ENCODE data around the gene HOGA1. TPM values are rescaled to one million over a fixed set of nuclear protein-coding genes. Genes with fewer than 3 reads are reported as not detected.
A peak's percentile ranks its signal among the peaks of the same experiment; 100 is the strongest.
"Not testable (repeated sequence)": the region's sequence is repeated elsewhere in the genome, so short reads cannot be mapped to it uniquely, and the experiment has no call there.

HOGA1 gene
- total RNA-seq, 2 experiments from 2014 or later = not detected

- intact Hi-C loops (cut with DNase I, micrococcal nuclease) = loop anchor here in 1 of 2 experiments (5.0 to 10.0 kb wide), 2 partner anchors 1055 to 1982 kb away; partner anchors contain the start of genes SLC25A28 and TM9SF3
- H3K36me3 Mint-ChIP-seq (ENCODE audit: low read depth) = not testable (repeated sequence)
- CTCF ChIA-PET = interaction anchor here (0.6 to 1.5 kb wide), 4 partner anchors 15 to 451 kb away, joined by 3 to 4 read pairs (median 4); partner anchors contain the start of gene ANKRD2
Observed at GRCh38 chr10:97642471-97643159, 58.4 kb downstream of the HOGA1 start.

DNA sequence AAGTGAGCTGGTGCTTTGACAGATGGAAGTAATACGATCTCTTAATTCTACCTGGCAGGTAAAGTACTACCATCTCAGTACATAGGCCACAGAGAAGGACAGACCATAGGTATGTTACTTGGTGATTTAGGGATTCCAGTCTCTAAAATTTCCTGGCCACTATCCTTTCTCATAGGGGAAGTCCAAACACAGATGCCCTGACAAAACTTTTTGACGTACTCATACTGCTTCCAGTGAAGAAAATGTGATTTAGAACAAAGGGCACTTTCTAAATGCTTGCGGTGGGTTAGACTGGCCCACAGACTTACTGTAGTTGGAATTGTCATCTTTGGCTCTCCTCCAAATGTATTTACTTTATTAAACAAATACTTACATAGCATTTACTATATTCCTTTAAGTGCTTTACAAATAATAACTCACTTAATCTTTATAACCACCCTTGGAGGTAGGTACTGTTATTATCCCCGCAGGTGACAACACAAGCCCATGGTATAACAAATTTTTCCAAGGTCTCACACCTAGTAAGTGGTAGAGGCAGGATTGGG lies 59.3 kb downstream of the HOGA1 start:
- no peak for ATAC-seq
- intact Hi-C loops (cut with DNase I, micrococcal nuclease) = loop anchor here in 1 of 2 experiments (5.0 to 10.0 kb wide), 2 partner anchors 1056 to 1981 kb away; partner anchors contain the start of genes SLC25A28 and TM9SF3
- no peak for DNase-seq
- Mint-ChIP-seq H3K27me3 (no peaks in the 10 kb centered on the region), H3K9me3 (ENCODE audit: low read depth) (no peaks in the 10 kb centered on the region), H3K27ac (no peak overlapping the region), H3K36me3 (ENCODE audit: low read depth) (peaks cover 5% of the 10 kb centered on the region), H3K4me3 (no peak overlapping the region), H3K4me1 (peaks cover 27% of the 10 kb centered on the region)
- ChIA-PET POLR2A (no interaction called here), CTCF (interaction anchor here (1.4 kb wide), 1 partner anchor 58 kb away, joined by 4 read pairs; no protein-coding TSS in a partner anchor)

More at GRCh38 chr10:97642471-97643159, 58.4 kb downstream of the HOGA1 start:
- DNase-seq; H3K9me3 Mint-ChIP-seq (ENCODE audit: low read depth); H3K27ac Mint-ChIP-seq; H3K4me3 Mint-ChIP-seq; ATAC-seq; H3K27me3 Mint-ChIP-seq: not testable (repeated sequence)
- H3K4me1 Mint-ChIP-seq = peaks cover 22% of the 10 kb centered on the region
- POLR2A ChIA-PET = interaction anchor here (0.7 kb wide), 1 partner anchor 21 kb away, joined by 9 read pairs; no protein-coding TSS in a partner anchor

GRCh38 chr10:97644936-97645335 lies 60.7 kb downstream of the HOGA1 start:
- Mint-ChIP-seq H3K9me3 (ENCODE audit: low read depth) (no peaks in the 10 kb centered on the region), H3K36me3 (ENCODE audit: low read depth) (peaks cover 5% of the 10 kb centered on the region), H3K27me3 (no peaks in the 10 kb centered on the region), H3K27ac (no peak overlapping the region), H3K4me3 (no peak overlapping the region), H3K4me1 (peaks cover 37% of the 10 kb centered on the region)
- intact Hi-C loops (cut with DNase I, micrococcal nuclease) = loop anchor here in 1 of 2 experiments (5.0 to 10.0 kb wide), 2 partner anchors 1058 to 1980 kb away; partner anchors contain the start of genes SLC25A28 and TM9SF3
- no peak for ATAC-seq
- ChIA-PET CTCF (no interaction called here), POLR2A (no interaction called here)
- no peak for DNase-seq

GRCh38 chr10:97647556-97647955 lies 63.4 kb downstream of the HOGA1 start:
- peak overlapping the region; percentile 5 for H3K27ac Mint-ChIP-seq

DNA sequence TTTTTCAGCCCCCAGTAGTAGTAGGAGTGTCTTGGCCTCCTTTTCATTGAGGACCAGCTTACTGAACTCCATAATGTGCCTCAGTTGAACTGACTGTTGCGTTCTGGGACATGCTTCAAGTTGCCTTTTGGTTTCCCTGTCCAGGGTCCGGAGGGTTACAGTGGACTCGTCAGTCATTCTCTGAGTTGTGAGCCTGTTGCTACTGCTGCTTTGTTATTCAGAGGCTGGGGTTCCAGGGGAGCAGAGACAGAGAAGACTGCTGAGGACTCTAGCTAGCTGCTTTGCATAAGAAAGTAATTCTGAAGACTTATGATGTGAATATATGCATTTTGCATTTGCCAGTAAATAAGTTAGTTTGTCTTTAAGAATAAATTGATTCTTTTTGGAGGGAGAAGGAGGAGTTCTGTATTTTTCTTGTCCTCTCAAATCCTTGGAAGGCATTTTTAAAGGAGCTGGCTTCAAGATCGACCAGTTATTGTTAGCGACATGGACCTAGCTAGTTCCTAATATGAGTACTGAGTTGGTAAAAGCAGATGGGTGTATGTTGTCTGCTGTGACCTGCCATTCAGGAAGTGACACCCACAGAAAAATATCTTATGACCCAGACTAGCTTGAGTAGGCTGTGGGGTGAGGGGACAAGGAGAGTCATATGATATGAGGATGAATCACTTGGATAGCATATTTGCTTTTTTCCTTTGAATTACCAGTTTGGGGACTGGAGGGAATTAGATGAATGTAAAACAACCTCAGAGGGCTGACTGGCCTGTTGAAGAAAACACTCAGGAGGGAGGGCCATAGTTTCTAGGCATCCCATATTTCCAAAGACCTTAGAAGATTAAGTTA lies 64.6 kb downstream of the HOGA1 start:
- intact Hi-C loops (cut with DNase I, micrococcal nuclease) = loop anchor here in 1 of 2 experiments (10.0 kb wide), 1 partner anchor 1976 kb away; the partner anchor contains the start of gene SLC25A28
- ChIA-PET POLR2A (interaction anchor here (0.6 to 1.1 kb wide), 3 partner anchors 10 to 236 kb away, joined by 5 to 8 read pairs (median 6); no protein-coding TSS in a partner anchor), CTCF (interaction anchor here (0.6 to 1.3 kb wide), 5 partner anchors 28 to 96 kb away, joined by 3 to 6 read pairs (median 4); partner anchors contain the start of gene AVPI1)
- Mint-ChIP-seq H3K9me3 (ENCODE audit: low read depth) (no peaks in the 10 kb centered on the region), H3K4me3 (no peak overlapping the region), H3K36me3 (ENCODE audit: low read depth) (peaks cover 13% of the 10 kb centered on the region), H3K27ac (peak overlapping the region; percentile 83), H3K4me1 (peaks cover 22% of the 10 kb centered on the region), H3K27me3 (no peaks in the 10 kb centered on the region)
- ATAC-seq (peak; percentile 100), DNase-seq (peak; percentile 60)

More at GRCh38 chr10:97647556-97647955, 63.4 kb downstream of the HOGA1 start:
- ChIA-PET POLR2A (interaction anchor here (0.6 kb wide), 1 partner anchor 75 kb away, joined by 4 read pairs; the partner anchor contains the start of gene ANKRD2), CTCF (no interaction called here)
- no peaks in the 10 kb centered on the region for H3K9me3 Mint-ChIP-seq (ENCODE audit: low read depth)
- peaks cover 29% of the 10 kb centered on the region for H3K4me1 Mint-ChIP-seq
- H3K27me3 Mint-ChIP-seq = no peaks in the 10 kb centered on the region
- ATAC-seq (no peak), DNase-seq (no peak)
- H3K4me3 Mint-ChIP-seq = no peak overlapping the region
- H3K36me3 Mint-ChIP-seq (ENCODE audit: low read depth) = peaks cover 5% of the 10 kb centered on the region
- intact Hi-C loops (cut with DNase I, micrococcal nuclease) = loop anchor here in 1 of 2 experiments (10.0 kb wide), 1 partner anchor 1977 kb away; the partner anchor contains the start of gene SLC25A28

DNA sequence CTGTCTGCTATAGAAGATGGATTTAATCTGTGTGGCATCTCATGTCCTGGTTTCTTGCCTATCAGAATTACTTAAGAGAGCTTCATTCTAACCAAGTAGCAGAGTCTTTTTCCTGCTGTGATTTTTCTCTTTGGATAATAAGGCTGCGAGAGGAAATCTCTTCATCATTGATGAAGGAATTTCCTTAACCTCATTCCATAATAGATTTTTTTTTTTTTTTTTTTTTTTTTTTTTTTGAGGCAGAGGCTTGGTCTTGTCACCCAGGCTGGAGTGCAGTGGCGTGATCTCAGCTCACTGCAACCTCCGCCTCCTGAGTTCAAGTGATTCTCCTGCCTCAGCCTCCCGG lies 65.2 kb downstream of the HOGA1 start:
- intact Hi-C loops (cut with DNase I, micrococcal nuclease) = loop anchor here in 1 of 2 experiments (10.0 kb wide), 1 partner anchor 1975 kb away; the partner anchor contains the start of gene SLC25A28

DNA sequence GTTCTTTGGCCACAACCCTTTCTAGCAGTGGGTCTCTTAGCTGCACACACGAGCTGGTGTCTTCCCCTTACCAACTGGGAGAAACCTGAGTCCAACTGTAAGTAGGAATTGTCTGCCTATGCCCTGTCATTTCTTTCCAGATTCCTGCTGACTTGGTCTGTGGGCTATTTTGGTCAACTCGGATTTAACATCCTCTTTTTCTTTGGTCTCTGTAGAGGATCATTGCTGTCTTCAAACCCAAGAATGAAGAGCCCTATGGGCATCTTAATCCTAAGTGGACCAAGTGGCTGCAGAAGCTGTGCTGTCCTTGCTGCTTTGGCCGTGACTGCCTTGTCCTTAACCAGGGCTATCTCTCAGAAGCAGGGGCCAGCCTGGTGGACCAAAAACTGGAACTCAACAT lies 66.5 kb downstream of the HOGA1 start:
- H3K27me3 Mint-ChIP-seq = no peaks in the 10 kb centered on the region
- intact Hi-C loops (cut with DNase I, micrococcal nuclease) = no loop called here
- peaks cover 12% of the 10 kb centered on the region for H3K36me3 Mint-ChIP-seq (ENCODE audit: low read depth)
- H3K4me3 Mint-ChIP-seq = no peak overlapping the region
- DNase-seq = no peak
- ATAC-seq = no peak
- peaks cover 22% of the 10 kb centered on the region for H3K4me1 Mint-ChIP-seq
- ChIA-PET POLR2A (interaction anchor here (0.6 kb wide), 1 partner anchor 585 kb away, joined by 3 read pairs; no protein-coding TSS in a partner anchor), CTCF (interaction anchor here (1.6 kb wide), 1 partner anchor 26 kb away, joined by 4 read pairs; no protein-coding TSS in a partner anchor)
- no peak overlapping the region for H3K27ac Mint-ChIP-seq
- no peaks in the 10 kb centered on the region for H3K9me3 Mint-ChIP-seq (ENCODE audit: low read depth)

More for the DNA sequence above, 65.2 kb downstream of the HOGA1 start:
- CTCF ChIA-PET = interaction anchor here (0.6 to 1.3 kb wide), 5 partner anchors 27 to 97 kb away, joined by 3 to 6 read pairs (median 4); partner anchors contain the start of gene AVPI1
- Mint-ChIP-seq H3K27ac (peak overlapping the region; percentile 83), H3K36me3 (ENCODE audit: low read depth) (peaks cover 16% of the 10 kb centered on the region), H3K4me1 (peaks cover 22% of the 10 kb centered on the region)
- not testable (repeated sequence) for ATAC-seq; DNase-seq; H3K27me3 Mint-ChIP-seq; H3K9me3 Mint-ChIP-seq (ENCODE audit: low read depth); H3K4me3 Mint-ChIP-seq
- POLR2A ChIA-PET = interaction anchor here (0.8 to 1.1 kb wide), 2 partner anchors 13 to 237 kb away, joined by 6 to 8 read pairs; no protein-coding TSS in a partner anchor

- DNase-seq (no peak), ATAC-seq (no peak)
- Mint-ChIP-seq H3K9me3 (ENCODE audit: low read depth) (no peaks in the 10 kb centered on the region), H3K4me1 (peaks cover 22% of the 10 kb centered on the region), H3K27me3 (no peaks in the 10 kb centered on the region), H3K36me3 (ENCODE audit: low read depth) (peaks cover 15% of the 10 kb centered on the region), H3K4me3 (no peak overlapping the region), H3K27ac (no peak overlapping the region)
- ChIA-PET CTCF (interaction anchor here (1.6 kb wide), 1 partner anchor 25 kb away, joined by 4 read pairs; no protein-coding TSS in a partner anchor), POLR2A (no interaction called here)
- intact Hi-C loops (cut with DNase I, micrococcal nuclease) = no loop called here
Observed at GRCh38 chr10:97651773-97652172, 67.6 kb downstream of the HOGA1 start.

- no peak overlapping the region for H3K27ac Mint-ChIP-seq
- intact Hi-C loops (cut with DNase I, micrococcal nuclease) = no loop called here
Observed at GRCh38 chr10:97656777-97657176, 72.6 kb downstream of the HOGA1 start.

GRCh38 chr10:97659589-97659988 lies 75.4 kb downstream of the HOGA1 start:
- no peak overlapping the region for H3K4me3 Mint-ChIP-seq
- CTCF ChIA-PET = interaction anchor here (0.6 kb wide), 1 partner anchor 65 kb away, joined by 3 read pairs; no protein-coding TSS in a partner anchor
- H3K36me3 Mint-ChIP-seq (ENCODE audit: low read depth) = peaks cover 28% of the 10 kb centered on the region
- DNase-seq = no peak
- POLR2A ChIA-PET = no interaction called here
- intact Hi-C loops (cut with DNase I, micrococcal nuclease) = no loop called here
- H3K27ac Mint-ChIP-seq = no peak overlapping the region
- no peaks in the 10 kb centered on the region for H3K27me3 Mint-ChIP-seq
- H3K4me1 Mint-ChIP-seq = no peaks in the 10 kb centered on the region
- ATAC-seq = no peak
- no peaks in the 10 kb centered on the region for H3K9me3 Mint-ChIP-seq (ENCODE audit: low read depth)

More at GRCh38 chr10:97656777-97657176, 72.6 kb downstream of the HOGA1 start:
- H3K27me3 Mint-ChIP-seq = no peaks in the 10 kb centered on the region
- no peaks in the 10 kb centered on the region for H3K4me1 Mint-ChIP-seq
- peaks cover 23% of the 10 kb centered on the region for H3K36me3 Mint-ChIP-seq (ENCODE audit: low read depth)
- POLR2A ChIA-PET = no interaction called here
- ATAC-seq (no peak), DNase-seq (no peak)
- H3K9me3 Mint-ChIP-seq (ENCODE audit: low read depth) = no peaks in the 10 kb centered on the region
- CTCF ChIA-PET = no interaction called here
- H3K4me3 Mint-ChIP-seq = no peak overlapping the region

Measured in activated CD4-positive, alpha-beta T cell treated with anti-CD3 and anti-CD28 coated beads for 36 hours (primary cell).